Activated CD8-positive, alpha-beta memory T cell treated with anti-CD3 and anti-CD28 coated beads for 24 hours (primary cell): ENCODE measurements around the gene GRHL3.
A peak's percentile ranks its signal among the peaks of the same experiment; 100 is the strongest.
"Not testable (repeated sequence)": the region's sequence is repeated elsewhere in the genome, so short reads cannot be mapped to it uniquely, and the experiment has no call there.

Experiments
- DNase-seq: peaks from one replicate; pipeline ENCODE4 v3.0.0-alpha.2; 2020

The GRHL3 gene

GRCh38 chr1:24319312-24319863 is at the start of gene GRHL3:
Gene GRHL3 (plus strand): TSS chr1:24319357. CDS start chr1:24319552, 195 bp downstream.
- no peak for DNase-seq

DNA sequence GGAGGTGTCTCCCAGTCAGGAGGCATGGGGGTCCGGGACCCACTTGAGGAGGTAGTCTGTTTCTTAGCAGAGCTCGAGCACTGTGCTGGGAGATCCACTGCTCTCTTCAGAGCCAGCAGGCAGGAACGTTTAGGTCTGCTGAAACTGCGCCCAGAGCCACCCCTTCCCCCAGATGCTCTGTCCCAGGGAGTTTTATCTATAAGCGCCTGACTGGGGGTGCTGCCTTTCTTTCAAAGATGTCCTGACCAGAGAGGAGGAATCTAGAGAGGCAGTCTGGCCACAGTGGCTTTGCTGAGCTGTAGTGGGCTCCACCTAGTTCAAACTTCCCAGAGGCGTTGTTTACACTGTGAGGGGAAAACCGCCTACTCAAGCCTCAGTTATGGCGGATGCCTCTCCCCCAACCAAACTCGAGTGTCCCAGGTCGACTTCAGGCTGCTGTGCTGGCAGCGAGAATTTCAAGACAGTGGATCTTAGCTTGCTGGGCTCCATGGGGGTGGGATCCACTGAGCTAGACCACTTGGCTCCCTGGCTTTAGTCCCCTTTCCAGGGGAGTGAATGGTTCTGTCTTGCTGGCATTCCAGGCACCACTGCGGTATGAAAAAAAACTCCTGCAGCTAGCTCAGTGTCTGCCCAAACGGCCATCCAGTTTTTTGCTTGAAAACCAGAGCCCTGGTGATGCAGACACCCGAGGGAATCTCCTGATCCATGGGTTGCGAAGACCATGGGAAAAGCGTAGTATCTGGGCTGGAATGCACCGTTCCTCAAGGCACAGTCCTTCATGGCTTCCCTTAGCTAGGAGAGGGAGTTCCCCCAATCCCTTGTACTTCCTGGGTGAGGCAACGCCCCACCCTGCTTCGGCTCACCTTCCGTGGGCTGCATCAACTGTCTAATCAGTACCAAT is 44.7 kb upstream of the GRHL3 start:
- not testable (repeated sequence) for DNase-seq

- DNase-seq: peak; percentile 5
Observed at GRCh38 chr1:24275104-24275410, 44.1 kb upstream of the GRHL3 start.

- peak; percentile 21 for DNase-seq
Observed at GRCh38 chr1:24275510-24275909, 43.6 kb upstream of the GRHL3 start.

DNA sequence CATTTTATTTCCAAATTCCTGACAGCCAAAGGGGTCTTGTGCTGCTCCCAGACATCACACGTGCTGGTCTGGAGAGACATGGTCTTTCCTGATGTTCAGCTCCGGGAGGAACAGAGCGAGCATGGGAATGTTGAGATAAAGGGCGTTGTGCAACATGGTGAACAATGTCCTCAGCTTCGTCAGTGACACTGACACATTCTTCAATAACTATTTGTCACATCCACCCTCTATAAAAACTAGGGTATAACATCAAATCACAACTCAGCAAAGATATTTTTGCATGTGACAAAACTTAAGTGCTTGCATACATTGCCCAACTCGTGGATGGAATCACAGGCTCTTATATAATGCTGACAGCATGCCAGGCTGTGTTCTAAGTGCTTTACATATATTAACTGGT is 42.4 kb upstream of the GRHL3 start:
- peak; percentile 11 for DNase-seq

DNA sequence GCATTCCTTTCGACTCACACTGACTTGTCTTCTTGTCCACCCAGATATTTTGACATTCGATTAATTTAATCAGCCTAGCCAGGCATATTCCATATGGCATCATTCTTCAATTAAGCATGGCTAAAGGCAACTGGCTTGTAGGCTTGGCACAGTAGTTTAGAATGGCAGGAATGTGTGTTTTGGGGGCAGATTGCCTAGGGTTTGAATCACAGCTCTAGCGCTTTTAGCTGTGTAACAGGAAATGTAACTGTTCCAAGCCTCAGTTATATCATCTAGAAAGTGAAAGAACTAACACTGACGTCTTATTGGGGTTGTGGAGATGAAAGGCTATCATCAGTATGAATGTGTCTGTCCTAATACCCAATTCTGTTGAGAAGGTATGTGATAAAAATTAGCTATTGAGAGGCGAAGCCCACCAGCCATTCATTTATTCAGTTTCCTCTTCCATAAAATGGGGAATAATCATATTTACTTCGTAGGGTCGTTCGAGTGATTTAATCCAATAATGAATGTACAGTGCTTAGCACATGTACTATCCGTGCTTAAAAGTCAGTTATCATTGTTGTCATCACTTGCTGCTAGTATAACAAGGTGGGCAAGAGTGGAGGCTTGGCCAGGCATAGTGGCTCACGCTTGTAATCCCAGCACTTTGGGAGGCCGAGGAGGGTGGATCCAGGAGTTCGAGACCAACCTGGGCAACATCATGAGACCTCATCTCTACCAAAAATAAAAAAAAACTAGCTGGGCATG is 41.6 kb upstream of the GRHL3 start:
- no peak for DNase-seq

DNA sequence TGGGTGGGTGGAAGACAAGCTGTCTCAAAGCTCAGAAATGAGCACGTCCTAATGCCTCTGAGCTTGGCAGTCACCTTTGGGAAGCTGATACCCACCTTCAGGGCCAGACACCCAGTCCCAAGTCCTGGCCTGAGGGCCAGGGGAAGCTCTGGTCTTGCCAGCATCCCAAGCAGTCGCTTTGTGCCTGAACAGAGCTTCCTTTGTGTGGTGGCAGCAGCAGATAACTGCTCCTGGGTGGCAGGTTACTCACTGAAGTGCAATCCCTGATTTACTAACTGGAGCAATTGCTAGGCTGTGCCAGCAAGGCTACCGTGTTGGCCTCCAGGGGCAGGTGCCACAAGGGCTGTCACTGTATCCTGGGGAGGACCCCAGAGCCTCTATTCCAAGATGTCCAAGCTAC is 40.4 kb upstream of the GRHL3 start:
- no peak for DNase-seq

DNA sequence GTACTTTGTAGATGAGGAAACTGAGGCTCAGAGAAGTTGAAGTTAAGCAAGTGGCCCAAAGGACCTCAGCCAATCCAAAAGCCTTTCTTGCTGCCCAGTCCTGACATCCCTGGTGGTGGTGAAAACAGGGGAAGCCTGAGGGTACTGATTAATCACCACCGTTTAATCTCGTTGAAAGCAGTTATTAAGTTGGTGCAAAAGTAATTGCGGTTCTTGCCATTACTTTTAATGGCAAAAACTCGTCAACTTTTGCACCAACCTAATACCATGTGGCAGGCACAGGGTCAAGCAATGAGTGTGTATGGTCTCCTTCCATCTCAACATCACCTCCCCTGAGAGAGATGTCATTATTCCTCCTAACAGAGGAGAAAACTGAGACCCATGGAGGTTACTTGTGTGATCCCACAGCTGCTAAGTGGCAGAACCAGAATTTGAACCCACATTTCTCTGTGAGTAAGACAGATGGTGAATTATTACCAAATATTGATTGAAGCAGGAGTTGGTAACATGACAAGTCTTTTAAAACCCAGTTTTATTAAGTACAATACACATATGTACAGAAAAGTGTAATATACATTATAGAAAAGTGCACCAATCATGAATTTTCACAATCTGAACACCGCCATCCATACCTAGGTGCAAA is 39.4 kb upstream of the GRHL3 start:
- peak; percentile 13 for DNase-seq

- no peak for DNase-seq
Observed at GRCh38 chr1:24281591-24281990, 37.6 kb upstream of the GRHL3 start.

DNA sequence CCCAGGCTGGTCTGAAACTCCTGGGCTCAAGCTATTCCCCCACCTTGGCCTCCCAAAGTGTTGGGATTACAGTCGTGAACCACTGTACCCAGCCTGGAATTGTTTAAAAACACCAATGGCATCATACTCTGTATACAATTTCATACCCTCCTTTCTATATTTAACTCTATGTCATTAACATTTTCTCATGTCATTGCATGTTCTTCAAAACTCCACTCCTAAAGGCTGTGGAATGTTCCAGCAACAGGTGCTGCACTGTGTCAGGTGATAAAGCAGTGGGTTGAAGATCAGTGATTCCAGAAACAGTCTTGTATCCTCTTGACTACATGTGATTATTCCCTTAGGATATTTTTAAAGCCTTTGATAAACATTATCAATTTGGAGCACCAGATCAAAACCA is 36.7 kb upstream of the GRHL3 start:
- DNase-seq: no peak

- DNase-seq: no peak
Observed at GRCh38 chr1:24283326-24284155, 35.6 kb upstream of the GRHL3 start.

GRCh38 chr1:24284156-24284471 is 35.0 kb upstream of the GRHL3 start:
- no peak for DNase-seq

DNA sequence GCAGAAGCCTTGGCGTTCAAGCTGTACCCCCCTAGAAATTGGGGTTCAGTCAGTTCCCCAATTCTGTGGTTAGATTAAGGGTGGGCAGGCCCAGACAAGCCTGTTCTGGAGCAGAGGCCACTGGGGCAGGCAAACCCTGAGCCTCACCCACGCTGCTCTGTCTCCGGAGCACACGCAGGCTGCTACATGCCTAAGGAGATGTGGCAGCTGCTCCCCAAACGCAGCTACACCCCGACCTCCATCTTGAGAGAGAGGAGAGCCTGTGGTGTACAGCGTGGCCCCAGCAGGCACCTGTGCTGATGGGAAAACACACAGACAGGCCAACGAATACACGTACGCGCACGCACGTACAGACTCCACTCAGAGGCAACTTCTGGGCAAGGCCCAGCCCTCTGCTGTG is 33.9 kb upstream of the GRHL3 start:
- DNase-seq: no peak

DNA sequence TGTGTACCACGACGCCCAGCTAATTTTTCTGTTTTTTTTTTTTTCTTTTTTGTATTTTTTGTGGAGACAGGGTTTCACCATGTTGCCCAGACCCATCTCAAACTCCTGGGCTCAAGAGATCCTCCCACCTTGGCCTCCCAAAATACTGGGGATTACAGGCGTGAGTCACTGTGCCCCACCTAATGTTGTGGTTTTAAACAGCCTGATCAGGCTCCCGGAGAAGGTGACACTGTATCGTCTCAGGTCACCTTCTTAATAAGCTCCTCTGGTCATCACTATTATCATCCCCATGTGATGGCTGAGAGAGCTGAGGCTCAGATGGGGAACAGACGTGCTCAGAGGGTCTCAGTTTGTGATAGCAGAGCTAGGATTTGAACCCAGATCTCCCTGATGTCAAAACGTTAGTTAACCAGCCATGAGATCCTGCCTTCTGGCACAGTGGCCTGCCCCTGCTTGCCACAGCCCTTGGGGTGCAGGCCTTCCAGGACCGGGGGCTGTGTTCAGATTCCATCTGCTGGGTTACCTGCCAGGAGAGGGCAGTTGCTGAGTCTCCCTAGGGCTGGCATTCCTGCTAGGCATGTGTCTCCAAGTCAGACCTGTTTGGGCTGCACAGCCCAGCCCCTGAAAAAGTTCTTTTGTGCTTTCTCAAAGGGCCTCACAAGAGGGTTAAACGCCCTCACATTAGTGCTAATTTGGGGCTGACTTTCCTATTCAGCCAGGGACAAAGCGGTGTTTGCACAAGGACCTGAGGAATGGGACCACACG is 32.7 kb upstream of the GRHL3 start:
- DNase-seq: peak; percentile 37

- not testable (repeated sequence) for DNase-seq
Observed at GRCh38 chr1:24287779-24288178, 31.4 kb upstream of the GRHL3 start.

DNA sequence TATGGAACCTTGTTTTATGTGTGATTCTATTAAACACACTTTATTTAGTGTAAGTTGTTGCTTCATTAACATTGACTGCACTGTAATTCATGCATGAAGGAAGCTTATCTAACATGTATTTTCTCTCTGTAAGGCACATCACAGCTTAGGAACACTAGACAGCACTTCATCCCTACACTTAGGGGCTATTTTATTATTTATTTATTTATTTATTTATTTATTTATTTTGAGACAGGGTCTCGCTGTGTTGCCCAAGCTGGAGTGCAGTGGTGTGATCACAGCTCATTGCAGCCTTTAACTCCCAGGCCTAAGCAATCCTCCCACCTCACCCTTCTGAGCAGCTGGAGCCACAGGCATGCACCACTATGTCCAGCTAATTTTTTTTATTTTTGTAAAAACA is 30.7 kb upstream of the GRHL3 start:
- no peak for DNase-seq

DNA sequence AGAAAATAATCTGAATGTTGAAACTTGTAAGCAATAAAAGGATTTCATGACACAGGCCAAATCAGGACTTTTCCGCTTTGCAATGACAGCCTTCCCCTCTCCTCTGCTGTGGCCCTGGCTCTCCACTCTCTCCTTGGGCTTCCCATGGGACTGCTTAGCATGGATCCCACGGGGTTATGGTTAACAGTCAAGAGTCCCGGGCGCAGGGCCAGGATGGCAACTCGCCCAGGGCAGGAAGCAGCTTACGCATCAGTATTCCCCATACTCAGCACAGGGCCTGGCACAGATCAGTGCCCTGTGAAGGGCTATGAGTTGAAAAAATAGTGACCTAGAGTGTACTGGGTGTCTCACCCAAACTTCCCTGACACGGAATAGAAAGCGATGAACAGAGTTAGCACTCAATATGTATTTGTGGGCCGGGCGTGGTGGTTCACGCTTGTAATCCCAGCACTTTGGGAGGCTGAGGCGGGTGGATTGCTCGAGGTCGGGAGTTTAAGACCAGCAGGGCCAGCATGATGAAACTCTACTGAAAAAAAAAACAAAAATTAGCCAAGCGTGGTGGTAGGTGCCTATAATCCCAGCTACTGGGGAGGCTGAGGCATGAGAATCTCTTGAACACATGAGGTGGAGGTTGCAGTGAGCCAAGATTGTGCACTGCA is 29.1 kb upstream of the GRHL3 start:
- no peak for DNase-seq

- peak; percentile 21 for DNase-seq
Observed at GRCh38 chr1:24290933-24291487, 28.1 kb upstream of the GRHL3 start.

GRCh38 chr1:24292103-24292502 is 27.1 kb upstream of the GRHL3 start:
- DNase-seq: peak; percentile 5

- DNase-seq: peak; percentile 21
Observed at GRCh38 chr1:24292887-24293286, 26.3 kb upstream of the GRHL3 start.
